Skeletal muscle satellite cell (primary cell): ENCODE data around the gene PARD3.
"Not testable (repeated sequence)": the region's sequence is repeated elsewhere in the genome, so short reads cannot be mapped to it uniquely, and the experiment has no call there.

ENCODE experiments used
- H3K27me3 ChIP-seq: 2 replicates; pipeline ENCODE4 v1.7.0; 2013; ENCODE audit warnings: low read length; ENCODE audit not compliant: control insufficient read depth, insufficient read depth
- H3K36me3 ChIP-seq: 2 replicates; pipeline ENCODE4 v1.7.0; 2013; ENCODE audit warnings: mild to moderate bottlenecking, control low read depth, low read length; ENCODE audit not compliant: insufficient read depth
- H3K4me1 ChIP-seq: 2 replicates; pipeline ENCODE4 v1.7.0; 2013; ENCODE audit warnings: low read length; ENCODE audit not compliant: control insufficient read depth, insufficient read depth
- H3K4me2 ChIP-seq: 2 replicates; pipeline ENCODE4 v1.7.0; 2013; ENCODE audit warnings: mild to moderate bottlenecking, low read length
- H3K4me3 ChIP-seq: 2 replicates; pipeline ENCODE4 v1.7.0; 2013; ENCODE audit warnings: low read length
- H3K9ac ChIP-seq: 2 replicates; pipeline ENCODE4 v1.7.0; 2013; ENCODE audit warnings: mild to moderate bottlenecking, low read depth, low read length, moderate library complexity
- H3K9me3 ChIP-seq: replicated peaks from 2 replicates; pipeline ENCODE4 v1.7.0; 2013; ENCODE audit warnings: mild to moderate bottlenecking, control low read depth, low read length

The PARD3 gene

DNA sequence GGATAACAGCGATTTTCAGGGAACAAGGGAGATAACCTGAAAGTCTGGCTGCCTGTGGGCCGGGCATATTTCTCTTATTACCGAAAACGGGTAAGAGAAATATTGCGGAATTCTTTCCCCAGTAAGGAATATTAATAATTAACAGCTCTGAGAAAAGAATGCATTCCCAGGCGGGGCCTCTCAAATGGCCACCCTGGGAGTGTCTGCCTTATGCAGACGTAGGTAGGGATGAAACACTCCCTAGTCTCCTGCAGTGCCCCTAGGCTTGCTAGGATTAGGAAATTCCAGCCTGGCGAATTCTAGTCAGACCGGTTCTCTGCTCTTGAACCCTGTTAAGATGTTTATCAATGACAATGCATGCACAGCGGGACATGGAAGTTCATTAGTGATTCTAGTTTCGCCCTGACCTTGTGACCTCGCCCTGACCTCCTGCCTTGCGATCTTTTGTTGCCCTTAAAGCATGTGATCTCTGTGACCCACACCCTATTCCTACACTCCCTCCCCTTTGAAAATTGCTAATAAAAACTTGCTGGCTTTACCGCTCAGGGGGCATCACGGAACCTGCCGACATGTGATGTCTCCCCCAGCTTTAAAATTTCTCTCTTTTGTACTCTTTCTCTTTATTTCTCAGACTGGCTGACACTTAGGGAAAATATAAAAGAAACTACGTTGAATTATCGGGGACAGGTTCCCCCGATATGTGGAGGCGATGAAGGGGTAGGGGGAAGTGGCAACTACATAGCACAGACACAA is 387.8 kb downstream of the PARD3 start:
- H3K4me3 ChIP-seq, H3K9ac ChIP-seq, H3K36me3 ChIP-seq, H3K27me3 ChIP-seq, H3K9me3 ChIP-seq, H3K4me2 ChIP-seq, H3K4me1 ChIP-seq: not testable (repeated sequence)

DNA sequence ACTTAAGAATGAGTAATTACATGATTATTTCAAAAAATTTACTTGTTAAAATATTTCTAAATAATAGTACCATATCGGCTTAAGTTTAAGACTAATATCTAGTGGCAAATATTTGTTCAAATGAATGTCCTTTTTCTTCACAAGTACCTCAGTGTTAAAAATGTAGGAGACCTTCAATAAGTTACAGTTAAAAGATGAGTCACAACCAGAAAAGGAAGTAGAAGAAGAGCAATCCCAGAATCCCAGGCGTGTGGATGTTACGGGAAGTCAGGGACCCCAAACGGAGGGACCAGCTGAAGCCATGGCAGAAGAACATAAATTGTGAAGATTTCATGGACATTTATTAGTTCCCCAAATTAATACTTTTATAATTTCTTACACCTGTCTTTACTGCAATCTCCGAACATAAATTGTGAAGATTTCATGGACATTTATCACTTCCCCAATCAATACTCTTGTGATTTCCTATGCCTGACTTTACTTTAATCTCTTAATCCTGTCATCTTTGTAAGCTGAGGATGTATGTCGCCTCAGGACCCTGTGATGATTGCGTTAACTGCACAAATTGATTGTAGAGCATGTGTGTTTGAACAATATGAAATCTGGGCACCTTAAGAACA is 388.4 kb downstream of the PARD3 start:
- H3K27me3 ChIP-seq, H3K4me2 ChIP-seq, H3K36me3 ChIP-seq, H3K4me3 ChIP-seq, H3K9me3 ChIP-seq, H3K4me1 ChIP-seq, H3K9ac ChIP-seq: not testable (repeated sequence)

DNA sequence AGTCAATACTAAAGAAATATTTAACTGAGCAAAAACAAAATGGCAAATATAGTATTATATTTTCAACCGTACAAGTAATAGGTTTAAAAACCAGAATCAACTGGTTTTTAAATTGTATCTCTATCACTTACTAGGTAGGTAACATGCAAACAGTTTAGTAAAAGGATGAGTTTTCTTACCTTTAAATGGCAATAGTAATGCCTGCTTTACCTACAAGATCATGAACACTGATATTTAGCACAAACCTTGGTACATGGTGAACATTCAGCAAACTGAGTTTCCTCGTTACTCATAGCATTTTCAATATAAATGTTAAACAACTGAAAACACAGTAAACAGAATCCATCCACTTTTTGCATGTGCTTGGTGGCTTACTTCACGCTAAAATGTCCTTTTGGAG is 389.1 kb downstream of the PARD3 start:
- Histone ChIP-seq H3K4me2 (no peak overlapping the region), H3K36me3 (no peaks in the 10 kb centered on the region), H3K27me3 (no peaks in the 10 kb centered on the region), H3K4me3 (no peak overlapping the region), H3K9ac (no peak overlapping the region), H3K4me1 (no peaks in the 10 kb centered on the region), H3K9me3 (no peaks in the 10 kb centered on the region)

DNA sequence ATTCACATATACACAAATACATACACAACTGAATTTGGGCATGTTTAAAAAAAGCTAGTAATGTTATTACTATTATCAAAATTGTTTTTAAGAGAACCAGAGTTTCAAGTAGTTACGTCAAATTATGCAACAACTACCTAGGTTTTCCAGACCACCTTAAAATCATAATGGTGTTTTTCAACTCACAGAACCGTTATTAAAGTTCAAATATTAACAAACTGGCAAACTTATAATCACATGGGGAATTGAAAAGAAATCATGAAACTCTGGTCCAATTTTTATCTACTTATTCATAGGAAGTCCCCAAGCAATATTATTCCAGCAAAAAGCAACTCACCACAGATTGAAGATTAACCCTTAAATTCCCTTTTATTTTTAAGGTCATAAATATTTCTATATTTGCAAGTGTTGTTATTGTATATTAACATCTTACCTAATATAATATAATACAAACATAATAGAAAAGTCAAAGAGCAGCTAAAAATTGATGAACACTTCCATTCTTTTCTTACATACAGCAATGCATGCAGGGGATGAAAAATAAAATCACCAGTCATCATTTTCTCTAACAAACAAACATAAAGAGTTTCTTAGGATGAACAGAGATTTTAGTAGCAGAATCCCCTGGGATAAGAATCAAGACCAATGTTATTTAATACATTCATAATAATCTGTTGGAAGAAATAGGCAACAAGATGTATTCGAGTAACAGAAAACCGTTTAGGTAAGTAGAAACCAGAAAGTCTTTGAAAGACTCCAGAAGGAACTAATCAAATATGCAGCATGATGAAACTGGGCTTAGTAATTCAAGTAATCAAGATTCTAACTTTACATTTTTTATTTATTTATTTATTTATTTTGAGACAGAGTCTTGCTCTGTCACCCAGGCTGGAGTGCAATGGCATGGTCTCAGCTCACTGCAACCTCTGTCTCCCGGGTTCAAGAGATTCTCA is 391.1 kb downstream of the PARD3 start:
- Histone ChIP-seq H3K4me2 (no peak overlapping the region), H3K9ac (no peak overlapping the region), H3K4me3 (no peak overlapping the region), H3K9me3 (no peaks in the 10 kb centered on the region), H3K36me3 (no peaks in the 10 kb centered on the region), H3K4me1 (no peaks in the 10 kb centered on the region), H3K27me3 (no peaks in the 10 kb centered on the region)

DNA sequence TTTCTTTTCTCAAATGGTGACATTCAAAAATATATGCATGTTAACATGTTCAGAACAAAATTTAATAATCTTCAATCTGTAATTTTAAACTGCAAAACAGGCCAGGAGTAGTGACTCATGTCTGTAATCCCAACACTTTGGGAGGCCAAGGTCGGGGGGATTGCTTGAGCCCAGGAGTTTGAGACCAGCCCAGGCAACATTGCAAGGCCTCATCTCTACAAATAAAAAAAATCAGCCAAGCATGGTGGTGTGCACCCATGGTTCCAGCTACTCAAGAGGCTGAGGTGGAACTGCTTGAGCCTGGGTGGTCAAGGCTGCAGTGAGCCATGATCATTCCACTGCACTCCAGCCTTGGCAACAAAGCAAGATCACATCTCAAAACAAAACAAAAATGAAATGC is 394.3 kb downstream of the PARD3 start:
- H3K27me3 ChIP-seq: no peaks in the 10 kb centered on the region
- H3K4me3 ChIP-seq: no peak overlapping the region
- H3K9me3 ChIP-seq: no peaks in the 10 kb centered on the region
- H3K9ac ChIP-seq: no peak overlapping the region
- no peaks in the 10 kb centered on the region for H3K36me3 ChIP-seq
- H3K4me1 ChIP-seq: no peaks in the 10 kb centered on the region
- no peak overlapping the region for H3K4me2 ChIP-seq

DNA sequence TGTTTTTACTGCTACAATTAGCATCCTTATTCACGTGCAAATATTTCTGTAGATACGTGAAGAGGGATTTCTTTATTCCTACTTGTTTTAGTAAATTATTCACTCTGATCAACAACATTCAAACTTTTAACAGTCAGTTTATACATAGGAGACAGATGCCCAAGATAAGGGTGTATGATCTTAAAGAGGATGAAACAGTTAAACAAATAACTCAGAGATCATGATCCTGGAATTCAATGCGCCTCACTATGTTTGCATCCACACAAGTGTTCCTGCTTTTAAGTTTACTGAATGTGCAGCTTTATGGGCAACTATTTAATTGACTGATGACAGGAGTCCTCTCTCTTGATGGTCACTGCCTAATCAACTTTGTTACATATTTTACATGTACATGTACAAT is 394.8 kb downstream of the PARD3 start:
- Histone ChIP-seq H3K4me2 (no peak overlapping the region), H3K27me3 (no peaks in the 10 kb centered on the region), H3K9me3 (no peaks in the 10 kb centered on the region), H3K9ac (no peak overlapping the region), H3K4me3 (no peak overlapping the region), H3K36me3 (no peaks in the 10 kb centered on the region), H3K4me1 (no peaks in the 10 kb centered on the region)

DNA sequence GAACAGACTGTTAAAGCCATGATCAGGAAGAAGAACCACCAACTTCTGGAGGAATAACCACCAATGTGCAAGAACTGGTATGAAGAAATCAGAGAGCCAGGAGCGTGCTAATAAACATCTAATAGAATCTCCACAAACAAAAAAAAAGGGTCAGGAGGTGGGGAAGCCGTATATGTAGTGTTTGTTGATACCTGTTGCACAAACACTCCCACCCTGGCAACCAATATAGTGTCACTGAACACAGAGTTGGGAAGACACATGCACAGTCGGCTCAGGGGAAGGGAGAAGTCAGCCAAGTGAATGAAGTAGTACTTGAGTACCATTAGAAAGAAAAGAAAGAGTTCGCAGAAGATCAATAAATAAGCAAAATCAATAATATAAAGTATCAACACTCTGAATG is 400.1 kb downstream of the PARD3 start:
- Histone ChIP-seq H3K9ac (no peak overlapping the region), H3K36me3 (no peaks in the 10 kb centered on the region)

DNA sequence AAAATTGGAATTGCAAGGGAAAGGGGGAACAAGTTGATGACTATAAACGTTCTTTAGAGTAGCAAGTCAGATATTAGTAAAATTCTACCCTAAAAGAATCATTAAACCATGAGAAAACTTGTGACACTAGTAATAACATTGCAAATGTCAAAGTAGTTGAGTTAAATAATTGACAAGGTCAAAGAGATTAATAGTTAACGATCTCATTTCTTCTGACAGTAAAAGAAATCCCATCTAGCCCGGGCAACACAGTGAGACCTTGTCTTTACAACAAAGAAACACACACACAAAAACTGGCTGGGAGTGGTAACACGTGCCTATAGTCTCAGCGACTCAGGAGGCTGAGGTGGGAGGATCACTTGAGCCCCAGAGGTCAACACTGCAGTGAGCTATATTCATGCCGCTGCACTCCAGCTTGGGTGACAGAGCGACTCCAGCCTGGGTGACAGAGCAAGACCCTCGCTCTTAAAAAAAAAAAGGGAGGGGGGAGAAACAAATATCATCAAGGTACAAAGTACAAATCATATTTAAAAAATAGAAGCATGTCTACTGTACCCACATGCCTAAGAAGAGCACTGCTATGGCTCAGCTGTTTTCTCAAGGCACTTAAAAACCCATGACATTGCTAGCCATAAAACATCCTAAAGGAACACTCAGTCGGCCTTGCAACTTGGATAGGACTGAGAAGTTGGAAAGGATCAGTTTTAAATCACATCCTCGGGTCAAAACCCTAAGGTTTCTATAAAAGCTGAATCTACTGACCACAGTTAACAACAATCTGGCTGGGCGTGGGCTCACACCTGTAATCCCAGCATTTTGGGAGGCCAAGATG is 401.1 kb downstream of the PARD3 start:
- H3K36me3 ChIP-seq: no peaks in the 10 kb centered on the region
- no peak overlapping the region for H3K9ac ChIP-seq
- H3K4me1 ChIP-seq: no peaks in the 10 kb centered on the region
- no peak overlapping the region for H3K4me3 ChIP-seq
- no peaks in the 10 kb centered on the region for H3K9me3 ChIP-seq
- no peak overlapping the region for H3K4me2 ChIP-seq
- no peaks in the 10 kb centered on the region for H3K27me3 ChIP-seq

More for the DNA sequence above, 400.1 kb downstream of the PARD3 start:
- no peak overlapping the region for H3K4me3 ChIP-seq
- H3K4me1 ChIP-seq: no peaks in the 10 kb centered on the region
- H3K27me3 ChIP-seq: no peaks in the 10 kb centered on the region
- no peaks in the 10 kb centered on the region for H3K9me3 ChIP-seq
- no peak overlapping the region for H3K4me2 ChIP-seq

DNA sequence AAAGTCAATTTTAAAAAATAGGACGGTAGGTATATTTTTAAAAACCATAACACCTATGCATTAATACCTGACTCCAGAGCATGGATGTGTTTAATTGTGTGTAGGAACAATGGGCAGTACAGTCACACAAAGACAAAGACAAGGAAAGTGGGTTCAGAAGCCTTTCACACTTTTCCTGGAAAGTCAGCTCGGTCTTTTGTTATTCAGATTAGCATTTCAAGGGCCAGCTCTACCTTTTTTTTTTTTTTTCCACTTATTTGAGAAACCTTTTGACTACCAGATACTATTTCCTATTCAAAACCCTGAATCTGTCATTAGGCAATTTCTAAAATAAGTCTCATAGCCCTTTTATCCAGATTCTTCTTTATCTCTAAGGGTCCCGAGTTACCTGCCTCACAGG is 401.9 kb downstream of the PARD3 start:
- Histone ChIP-seq H3K4me2 (no peak overlapping the region), H3K9ac (no peak overlapping the region), H3K9me3 (no peaks in the 10 kb centered on the region), H3K4me3 (no peak overlapping the region), H3K4me1 (no peaks in the 10 kb centered on the region), H3K27me3 (no peaks in the 10 kb centered on the region), H3K36me3 (no peaks in the 10 kb centered on the region)

DNA sequence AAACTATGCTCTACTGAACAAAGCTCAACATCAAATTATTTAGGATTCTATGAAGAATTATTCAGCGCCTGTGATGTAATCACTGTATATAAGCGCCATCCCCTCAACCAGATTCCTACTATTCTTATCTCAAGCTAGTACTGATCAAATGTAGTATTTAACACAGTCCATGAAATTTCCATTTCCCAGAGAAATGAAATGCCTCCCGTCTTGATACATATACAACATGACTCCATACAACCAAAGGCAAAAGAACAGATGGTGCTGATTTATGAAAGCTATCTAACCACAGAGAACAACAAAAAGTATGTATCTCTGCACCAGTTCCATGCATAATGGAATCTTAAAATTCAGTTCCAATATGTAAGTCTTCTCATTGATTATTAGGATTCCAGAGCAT is 406.1 kb downstream of the PARD3 start:
- no peak overlapping the region for H3K4me3 ChIP-seq
- no peaks in the 10 kb centered on the region for H3K9me3 ChIP-seq
- H3K4me1 ChIP-seq: peaks cover 18% of the 10 kb centered on the region
- no peak overlapping the region for H3K4me2 ChIP-seq
- H3K9ac ChIP-seq: no peak overlapping the region
- H3K27me3 ChIP-seq: no peaks in the 10 kb centered on the region
- no peaks in the 10 kb centered on the region for H3K36me3 ChIP-seq

DNA sequence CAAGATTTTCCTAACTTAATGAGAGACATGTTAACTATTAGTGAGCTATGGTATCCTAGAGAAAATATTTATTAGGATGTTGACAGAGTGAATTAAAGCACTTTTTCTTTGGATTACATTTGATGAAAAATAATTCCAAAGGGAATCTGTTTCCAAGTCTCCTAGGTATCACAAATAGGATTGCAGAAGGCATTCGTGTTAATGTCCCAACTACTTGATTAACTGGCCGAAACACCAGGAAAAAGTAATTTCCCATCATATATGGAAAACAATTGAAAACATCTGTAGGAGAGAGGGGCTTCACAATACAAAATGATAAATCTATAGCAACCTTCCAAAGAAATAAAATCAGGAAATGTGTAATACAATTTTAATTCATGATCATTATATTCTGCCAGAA is 406.7 kb downstream of the PARD3 start:
- Histone ChIP-seq H3K36me3 (no peaks in the 10 kb centered on the region), H3K9me3 (no peaks in the 10 kb centered on the region), H3K9ac (no peak overlapping the region), H3K4me2 (no peak overlapping the region), H3K4me1 (peaks cover 18% of the 10 kb centered on the region), H3K4me3 (no peak overlapping the region), H3K27me3 (no peaks in the 10 kb centered on the region)
